Measurements from ENCODE around the gene TMCO5A.
A peak's percentile ranks its signal among the peaks of the same experiment; 100 is the strongest.

Gene TMCO5A

GRCh38 chr15:37978231-37978630, 43.8 kb downstream of the TMCO5A start:
- DNase-seq = no peak

GRCh38 chr15:37979671-37980409, 45.4 kb downstream of the TMCO5A start:
- DNase-seq = no peak

GRCh38 chr15:37981201-37981600, 46.8 kb downstream of the TMCO5A start:
- DNase-seq = no peak

- no peak for DNase-seq
Observed at GRCh38 chr15:37981775-37982174, 47.3 kb downstream of the TMCO5A start.

GRCh38 chr15:37984368-37984767, 49.9 kb downstream of the TMCO5A start:
- DNase-seq = no peak

GRCh38 chr15:37995461-37996347, 61.3 kb downstream of the TMCO5A start:
- peak in 1 of 2 experiments; percentile 26 for DNase-seq

Measured in cerebellar nuclear complex (tissue), 1 donor.